ENCODE measurements around the gene TACR3.
"Not testable (repeated sequence)": the region's sequence is repeated elsewhere in the genome, so short reads cannot be mapped to it uniquely, and the experiment has no call there.

The TACR3 gene, protein sequence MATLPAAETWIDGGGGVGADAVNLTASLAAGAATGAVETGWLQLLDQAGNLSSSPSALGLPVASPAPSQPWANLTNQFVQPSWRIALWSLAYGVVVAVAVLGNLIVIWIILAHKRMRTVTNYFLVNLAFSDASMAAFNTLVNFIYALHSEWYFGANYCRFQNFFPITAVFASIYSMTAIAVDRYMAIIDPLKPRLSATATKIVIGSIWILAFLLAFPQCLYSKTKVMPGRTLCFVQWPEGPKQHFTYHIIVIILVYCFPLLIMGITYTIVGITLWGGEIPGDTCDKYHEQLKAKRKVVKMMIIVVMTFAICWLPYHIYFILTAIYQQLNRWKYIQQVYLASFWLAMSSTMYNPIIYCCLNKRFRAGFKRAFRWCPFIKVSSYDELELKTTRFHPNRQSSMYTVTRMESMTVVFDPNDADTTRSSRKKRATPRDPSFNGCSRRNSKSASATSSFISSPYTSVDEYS

DNA sequence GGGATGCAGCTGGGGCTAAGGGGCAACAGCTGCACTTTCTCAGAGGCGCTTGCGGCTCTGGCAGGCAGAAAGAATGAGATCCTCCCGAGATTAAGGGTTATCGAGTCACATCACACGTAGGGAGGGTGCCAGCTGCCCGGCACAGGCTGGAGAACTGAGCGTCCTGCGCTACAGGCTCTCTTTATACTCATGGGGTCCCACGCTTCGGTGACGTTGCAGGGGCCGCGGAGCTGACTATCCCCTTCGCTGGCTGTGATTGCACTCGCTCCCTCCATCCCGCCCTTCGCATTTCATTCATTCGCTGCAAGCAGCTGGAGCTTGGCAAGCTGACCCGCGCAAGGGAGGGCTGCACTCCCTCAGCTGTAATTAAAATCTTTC is at the start of gene TACR3:
TSS of gene TACR3 (minus strand) at position 156 of the 378 bp plus-strand sequence. CDS start 310 bp downstream, outside the sequence.
- no peak for DNase-seq (ENCODE audit: low spot score)

DNA sequence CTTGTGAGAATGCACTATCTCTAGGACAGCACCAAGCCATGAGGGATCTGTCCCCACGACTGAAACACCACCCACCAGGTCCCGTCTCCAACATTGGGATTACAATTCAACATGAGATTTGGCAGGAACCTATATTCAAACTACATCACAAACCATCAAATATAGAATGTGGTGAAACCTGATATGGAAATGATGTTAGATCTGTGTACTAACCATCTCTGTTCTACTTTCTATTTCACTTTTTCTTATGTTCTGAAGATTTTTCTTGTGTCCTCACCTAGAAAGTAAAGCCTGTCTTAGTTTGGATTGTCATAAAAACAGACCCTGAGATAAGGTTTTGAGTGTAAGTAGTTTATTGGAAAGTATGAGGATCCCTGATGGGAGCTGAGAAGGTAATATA is 37.8 kb upstream of the TACR3 start:
- no peak for DNase-seq (ENCODE audit: low spot score)

DNA sequence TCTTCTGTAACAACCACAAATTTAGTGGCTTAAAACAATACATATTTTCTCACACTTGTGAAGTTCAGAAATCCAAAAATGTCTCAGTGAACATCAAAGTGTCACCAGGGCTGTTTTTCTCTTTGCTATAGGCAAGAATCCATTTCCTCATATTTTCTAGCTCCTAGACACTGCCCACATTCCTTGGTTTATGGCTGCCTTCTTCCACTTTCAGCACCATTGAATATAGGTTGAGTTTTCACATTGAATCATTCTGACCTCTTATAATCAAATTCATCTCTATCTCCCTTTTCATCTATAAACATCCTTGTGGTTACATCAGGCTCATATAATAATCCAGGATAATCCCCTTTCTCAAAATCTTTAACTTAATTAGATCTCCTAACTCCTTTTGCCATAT is 37.0 kb upstream of the TACR3 start:
- DNase-seq (ENCODE audit: low spot score): no peak

DNA sequence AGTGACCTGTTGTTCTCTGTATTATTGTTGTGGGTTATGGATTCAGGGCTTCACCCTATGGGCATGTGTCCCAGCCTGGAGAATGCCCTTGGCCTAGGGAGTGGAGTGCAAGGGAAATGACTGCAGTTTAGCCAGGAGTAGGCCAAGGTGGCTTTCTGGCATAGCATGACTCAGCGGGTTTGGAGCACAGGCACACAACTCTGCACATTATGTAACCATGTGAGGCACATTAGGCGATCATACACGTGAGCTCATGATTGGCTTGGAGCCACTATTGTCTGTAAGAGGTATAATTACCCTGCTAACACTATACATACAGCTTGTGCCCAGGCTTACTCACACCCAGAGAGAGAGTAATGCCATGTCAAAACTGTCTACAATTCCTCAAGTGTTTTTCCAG is 35.1 kb upstream of the TACR3 start:
- no peak for DNase-seq (ENCODE audit: low spot score)

DNA sequence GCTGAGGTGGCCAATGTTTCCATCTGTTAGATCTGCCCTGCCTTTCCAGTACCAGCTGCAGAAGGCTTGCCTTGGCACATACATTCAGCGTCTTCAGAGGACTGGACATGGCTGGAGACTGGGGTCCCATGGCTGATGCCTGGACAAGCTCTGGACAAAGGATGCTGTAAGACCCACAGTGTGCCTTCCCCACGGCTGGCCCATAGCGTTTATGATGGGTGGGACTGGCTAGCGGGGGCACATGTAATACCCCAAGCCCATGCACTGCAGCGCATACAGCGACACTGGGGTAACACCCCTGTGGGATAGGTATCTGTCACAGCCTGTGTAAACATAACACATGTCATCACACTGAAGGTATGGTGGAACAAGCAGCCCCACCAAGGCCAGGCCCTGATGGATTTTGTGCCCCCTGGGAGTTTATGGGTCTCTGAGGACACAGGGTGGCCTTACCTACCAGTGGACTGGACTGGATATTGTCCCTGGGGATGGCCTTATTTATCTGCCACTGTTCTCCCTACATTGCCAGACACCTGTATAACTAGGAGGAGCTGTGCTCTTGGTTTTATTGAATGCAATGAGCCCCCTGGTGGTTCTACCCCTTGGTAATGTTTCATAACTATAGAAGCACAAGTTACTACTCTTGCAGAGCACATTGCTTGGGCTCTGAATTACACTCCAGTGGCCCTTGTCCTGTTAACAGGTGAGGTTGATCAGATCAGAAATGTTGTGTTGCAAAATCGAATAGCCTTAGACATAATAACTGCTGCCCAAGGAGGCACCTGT is 34.3 kb upstream of the TACR3 start:
- DNase-seq (ENCODE audit: low spot score): no peak

DNA sequence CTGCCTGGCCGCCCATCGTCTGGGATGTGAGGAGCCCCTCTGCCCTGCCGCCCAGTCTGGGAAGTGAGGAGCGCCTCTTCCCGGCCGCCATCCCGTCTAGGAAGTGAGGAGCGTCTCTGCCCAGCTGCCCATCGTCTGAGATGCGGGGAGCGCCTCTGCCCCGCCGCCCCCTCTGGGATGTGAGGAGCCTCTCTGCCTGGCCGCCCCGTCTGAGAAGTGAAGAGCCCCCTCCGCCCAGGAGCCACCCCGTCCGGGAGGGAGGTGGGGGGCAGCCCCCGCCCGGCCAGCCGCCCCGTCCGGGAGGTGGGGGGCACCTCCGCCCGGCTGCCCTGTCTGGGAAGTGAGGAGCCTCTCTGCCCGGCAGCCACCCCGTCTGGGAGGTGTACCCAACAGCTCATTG is 3.4 kb upstream of the TACR3 start:
- DNase-seq (ENCODE audit: low spot score): not testable (repeated sequence)

DNA sequence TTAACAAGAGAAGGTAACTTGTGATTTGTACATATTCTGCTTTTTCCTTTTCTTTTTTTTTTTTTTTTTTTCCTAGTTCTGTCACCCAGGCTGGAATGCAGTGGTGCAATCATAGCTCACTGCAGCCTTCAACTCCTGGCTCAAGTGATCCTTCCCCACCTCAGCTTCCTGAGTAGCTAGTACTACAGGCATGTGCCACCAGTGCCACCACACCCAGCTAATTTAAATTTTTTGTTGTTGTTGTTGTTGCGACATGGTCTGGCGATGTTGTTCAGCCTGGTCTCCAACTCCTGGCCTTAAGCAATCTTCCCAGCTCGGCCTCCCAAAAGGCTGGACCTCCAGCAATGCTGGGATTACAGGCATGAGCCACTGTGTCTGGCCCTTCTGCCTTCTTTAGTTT is 1.5 kb upstream of the TACR3 start:
- no peak for DNase-seq (ENCODE audit: low spot score)

DNA sequence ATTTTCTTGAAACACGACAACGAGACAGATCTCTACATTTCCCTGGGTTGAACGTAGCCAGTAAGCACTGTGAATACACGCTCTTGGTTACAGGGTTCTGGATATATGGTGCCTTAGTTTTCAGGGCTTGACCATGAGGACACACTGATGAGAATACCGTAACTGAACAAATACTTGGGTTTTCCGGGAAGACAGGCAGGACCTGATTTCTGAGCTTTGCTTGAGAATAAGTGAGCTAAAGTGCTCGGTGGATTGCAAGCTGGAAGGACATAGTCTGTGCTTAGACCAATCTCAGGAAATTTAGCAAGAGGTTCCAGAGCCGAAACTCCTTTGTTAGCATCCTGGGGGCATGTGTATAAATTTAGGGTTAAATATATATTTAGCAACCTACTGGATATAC is 876 bp upstream of the TACR3 start:
- no peak for DNase-seq (ENCODE audit: low spot score)

DNA sequence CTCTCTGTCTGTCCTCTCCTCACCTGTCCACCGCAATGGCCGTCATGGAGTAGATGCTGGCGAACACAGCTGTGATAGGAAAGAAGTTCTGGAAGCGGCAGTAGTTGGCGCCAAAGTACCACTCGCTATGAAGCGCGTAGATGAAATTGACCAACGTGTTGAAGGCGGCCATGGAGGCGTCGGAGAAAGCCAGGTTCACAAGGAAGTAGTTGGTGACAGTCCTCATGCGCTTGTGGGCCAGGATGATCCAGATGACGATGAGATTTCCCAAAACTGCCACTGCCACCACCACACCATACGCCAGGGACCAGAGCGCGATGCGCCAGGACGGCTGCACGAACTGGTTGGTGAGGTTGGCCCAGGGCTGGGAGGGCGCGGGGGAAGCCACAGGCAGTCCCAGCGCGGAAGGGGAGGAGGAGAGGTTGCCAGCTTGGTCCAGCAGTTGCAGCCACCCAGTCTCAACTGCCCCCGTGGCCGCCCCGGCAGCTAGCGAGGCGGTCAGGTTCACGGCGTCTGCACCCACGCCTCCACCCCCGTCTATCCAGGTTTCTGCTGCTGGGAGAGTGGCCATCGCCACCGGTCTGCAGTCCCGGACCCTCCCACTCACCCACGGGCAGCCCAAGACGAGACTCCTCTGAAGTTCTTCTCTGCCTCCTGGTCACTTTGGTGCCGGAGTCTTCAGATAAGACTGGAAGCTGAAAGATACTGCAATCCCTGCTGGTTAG is 518 bp downstream of the TACR3 start:
- no peak for DNase-seq (ENCODE audit: low spot score)

DNA sequence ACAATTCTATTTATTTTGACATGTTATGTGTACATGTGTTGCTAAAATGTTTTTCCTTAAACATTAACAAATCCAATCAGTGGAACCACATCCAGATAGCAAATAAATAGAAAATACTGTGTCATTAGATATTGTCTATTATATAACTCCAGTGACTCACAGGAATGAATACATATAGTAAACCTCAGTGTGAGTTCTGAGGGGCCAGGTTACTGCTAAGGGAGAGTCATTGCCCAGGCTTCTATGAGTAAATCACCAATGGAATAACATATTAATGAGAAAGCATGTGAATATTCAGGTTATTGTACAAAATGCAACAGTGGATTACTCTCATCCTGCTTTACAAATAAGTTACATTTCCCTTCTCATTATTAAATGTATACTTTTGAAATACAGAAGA is 27.2 kb downstream of the TACR3 start:
- no peak for DNase-seq (ENCODE audit: low spot score)

DNA sequence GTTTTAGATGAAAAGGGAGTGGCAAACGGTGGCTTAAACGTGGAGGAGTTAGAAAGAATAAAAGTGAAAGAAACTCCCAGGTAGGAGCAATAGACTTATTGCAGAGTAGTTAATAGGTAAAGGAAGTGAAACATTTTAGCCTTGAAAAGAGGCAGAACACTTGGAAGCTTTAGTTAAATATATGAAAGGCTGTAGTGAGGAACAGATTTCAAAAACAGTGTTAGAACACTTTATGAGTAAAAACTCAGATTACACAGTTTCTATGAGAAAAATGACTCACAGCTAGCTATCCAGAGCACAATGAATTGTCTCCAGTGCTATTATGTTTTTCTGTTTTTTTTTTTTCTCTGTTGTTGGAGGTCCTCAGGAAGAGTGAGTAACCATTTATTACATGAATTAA is 45.8 kb downstream of the TACR3 start:
- DNase-seq (ENCODE audit: low spot score): no peak

DNA sequence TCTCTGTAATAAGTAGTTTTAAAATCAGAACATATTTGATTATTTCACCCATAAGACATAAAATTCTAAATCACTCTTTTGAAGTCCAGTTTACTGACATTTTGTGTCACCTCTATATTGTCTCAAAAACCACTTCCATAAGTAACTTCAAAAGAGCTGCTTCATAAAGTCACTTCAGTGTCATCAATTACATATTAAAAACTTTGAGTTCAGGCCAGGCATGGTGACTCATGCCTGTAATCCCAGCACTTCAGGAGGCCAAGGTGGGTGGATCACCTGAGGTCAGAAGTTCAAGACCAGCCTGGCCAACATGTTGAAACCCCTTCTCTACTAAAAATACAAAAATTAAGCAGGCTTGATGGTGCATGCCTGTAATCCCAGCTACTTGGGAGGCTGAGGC is 53.0 kb downstream of the TACR3 start:
- not testable (repeated sequence) for DNase-seq (ENCODE audit: low spot score)

DNA sequence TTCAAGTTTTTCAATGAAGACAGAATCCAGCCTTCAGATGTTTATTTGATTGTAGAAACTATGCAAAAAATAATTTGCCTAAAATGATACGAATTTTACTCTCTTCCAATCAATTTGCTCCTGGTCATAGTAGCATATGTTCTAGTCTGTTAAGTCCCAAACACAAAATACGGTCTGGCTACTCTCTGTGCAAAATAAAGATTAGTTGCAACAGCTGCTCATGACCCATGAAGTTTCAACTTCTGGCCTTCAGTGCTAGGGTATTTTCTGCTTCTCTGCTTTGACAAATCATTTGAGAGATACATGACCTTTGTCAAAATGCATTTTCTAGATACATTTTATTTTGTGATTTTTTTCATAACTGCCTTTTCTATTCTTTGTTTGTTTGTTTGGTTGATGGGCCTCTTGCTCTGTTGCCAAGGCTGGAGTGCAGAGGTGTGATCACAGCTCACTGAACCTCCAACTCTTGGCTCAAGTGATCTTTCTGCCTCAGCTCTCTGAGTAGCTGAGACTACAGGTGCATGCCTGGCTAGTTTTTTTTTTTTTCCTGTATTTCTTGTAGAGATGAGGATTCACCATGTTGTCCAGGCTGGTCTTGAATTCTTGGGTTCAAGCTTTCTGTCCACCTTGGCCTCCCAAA is 55.2 kb downstream of the TACR3 start:
- DNase-seq (ENCODE audit: low spot score): no peak

DNA sequence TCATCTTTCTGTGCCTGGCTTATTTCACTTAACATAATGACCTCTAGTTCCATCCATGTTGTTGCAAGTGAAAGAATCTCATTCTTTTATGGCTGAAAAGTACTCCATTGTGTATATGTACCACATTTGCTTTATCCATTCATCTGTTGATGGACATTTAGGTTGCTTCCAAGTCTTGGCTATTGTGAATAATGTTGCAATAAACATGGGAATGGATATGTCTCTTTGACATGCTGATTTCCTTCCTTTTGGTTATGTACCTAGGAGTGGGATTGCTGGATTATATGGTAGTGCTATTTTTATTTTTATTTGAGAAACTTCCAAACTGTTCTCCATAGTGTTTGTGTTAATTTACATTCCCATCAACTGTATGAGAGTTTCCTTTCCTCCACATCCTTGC is 71.2 kb downstream of the TACR3 start:
- DNase-seq (ENCODE audit: low spot score): no peak

DNA sequence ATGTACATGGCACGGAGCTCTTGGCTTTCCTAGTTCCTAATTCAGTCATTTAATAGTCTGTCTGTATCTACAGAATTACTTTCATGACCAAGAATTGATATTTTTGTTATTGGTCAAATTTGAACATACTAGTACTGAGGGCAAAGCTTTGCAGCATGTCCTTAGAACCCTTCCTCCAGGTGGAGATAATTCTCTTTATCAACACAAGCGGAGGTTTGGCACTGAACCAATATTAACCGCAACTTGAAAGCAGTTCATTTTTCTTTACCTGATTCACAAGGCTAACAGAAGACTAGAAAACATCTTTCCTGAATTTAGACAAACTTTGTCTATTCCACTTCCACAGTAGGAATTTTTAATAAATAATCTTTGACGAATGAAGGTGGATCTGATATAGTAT is 73.8 kb downstream of the TACR3 start:
- DNase-seq (ENCODE audit: low spot score): no peak

DNA sequence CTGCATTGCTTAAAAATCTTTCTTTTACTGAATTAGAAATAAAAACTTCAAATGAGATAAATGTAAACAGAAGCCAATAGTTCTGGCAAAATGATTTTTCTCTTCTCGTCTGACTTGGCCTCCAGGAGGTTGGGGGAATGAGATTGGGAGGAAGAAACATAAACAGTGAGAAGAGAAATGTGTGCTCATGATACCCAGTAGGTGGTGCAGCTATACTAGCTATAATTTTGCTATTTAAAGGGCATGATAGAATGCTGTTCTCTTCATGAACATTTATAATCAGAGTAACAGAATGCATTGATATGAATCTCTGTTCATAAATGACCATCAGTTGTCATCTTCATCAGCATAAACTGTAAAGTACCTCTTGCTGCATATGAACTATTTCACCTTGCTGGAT is 85.5 kb downstream of the TACR3 start:
- DNase-seq (ENCODE audit: low spot score): no peak

DNA sequence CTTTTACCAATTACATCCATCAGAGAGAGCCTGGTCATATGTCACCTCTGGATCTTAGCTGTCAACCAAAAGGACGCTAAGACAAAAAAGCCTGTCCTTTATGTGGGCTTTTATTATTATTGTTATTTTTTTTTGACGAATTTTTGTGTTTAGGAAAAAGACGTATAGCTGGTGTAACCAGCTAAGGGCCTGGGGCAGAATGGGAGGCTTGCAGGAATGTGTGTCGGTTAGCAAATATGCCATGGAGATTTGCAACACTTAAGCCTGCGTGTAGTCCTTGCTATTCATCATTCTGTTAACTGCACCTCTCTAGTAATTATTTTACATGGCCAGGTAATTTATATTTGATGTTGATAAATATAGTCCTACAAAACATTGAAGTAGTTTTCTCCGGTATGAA is 93.5 kb downstream of the TACR3 start:
- no peak for DNase-seq (ENCODE audit: low spot score)

DNA sequence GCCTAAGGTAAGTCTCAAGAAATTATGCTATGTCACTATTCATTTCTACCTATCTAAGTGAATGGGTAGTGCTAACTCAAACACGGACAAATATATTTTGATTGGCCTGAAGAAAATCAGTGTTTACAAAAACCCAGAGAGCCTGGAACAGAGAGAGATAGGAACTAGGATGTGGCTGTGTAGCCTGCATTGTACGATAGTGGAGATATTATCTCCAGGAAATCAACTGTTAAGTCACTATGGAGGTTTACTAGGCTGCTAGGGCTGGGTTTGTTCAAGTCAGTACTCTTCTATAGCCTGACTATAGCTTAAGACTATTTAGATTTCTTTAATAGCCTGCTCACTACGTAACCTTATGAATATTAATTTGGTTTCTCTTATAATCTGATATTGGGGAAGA is 127.9 kb downstream of the TACR3 start:
- DNase-seq (ENCODE audit: low spot score): no peak

DNA sequence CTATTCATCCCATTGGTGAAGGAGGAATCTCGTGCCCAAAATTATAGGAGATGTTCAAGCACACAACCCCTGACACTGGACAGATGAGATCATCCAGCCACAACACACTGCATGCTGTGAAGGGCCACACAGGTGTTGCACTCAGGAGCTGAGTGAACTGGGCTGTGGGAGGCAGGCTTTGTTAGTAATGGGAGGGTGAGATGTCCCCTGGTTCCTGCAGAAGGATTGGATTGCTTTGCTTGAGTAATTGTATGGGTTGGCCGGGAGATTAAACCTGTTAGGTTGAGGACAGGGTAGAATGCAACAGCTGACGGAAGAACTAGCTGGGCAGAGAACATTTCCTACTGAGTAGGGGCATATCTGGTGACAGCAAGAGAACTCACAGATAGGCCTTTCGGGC is 152.2 kb downstream of the TACR3 start:
- no peak for DNase-seq (ENCODE audit: low spot score)

DNA sequence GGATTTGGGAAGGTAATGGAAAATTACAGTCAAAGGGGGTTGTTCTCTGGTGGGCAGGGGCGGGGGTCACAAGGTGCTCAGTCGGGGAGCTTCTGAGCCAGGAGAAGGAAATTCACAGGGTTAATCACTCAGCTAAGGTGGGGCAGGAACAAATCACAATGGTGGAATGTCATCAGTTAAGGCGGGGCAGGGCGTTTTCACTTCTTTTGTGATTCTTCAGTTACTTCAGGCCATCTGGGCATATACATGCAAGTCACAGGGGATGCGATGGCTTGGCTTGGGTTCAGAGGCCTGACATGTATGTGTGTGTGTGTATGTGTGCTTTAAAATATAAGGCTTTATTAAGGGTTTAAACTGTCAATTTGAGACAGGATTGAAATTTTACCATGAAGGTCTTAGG is 160.6 kb downstream of the TACR3 start:
- not testable (repeated sequence) for DNase-seq (ENCODE audit: low spot score)

All from hematopoietic multipotent progenitor cell treated with erythropoietin and hydrocortisone succinate and interleukin-3 and kit ligand, for 17 days (in vitro differentiated cells).